ENCODE results near the gene S100A11.

The S100A11 gene

DNA sequence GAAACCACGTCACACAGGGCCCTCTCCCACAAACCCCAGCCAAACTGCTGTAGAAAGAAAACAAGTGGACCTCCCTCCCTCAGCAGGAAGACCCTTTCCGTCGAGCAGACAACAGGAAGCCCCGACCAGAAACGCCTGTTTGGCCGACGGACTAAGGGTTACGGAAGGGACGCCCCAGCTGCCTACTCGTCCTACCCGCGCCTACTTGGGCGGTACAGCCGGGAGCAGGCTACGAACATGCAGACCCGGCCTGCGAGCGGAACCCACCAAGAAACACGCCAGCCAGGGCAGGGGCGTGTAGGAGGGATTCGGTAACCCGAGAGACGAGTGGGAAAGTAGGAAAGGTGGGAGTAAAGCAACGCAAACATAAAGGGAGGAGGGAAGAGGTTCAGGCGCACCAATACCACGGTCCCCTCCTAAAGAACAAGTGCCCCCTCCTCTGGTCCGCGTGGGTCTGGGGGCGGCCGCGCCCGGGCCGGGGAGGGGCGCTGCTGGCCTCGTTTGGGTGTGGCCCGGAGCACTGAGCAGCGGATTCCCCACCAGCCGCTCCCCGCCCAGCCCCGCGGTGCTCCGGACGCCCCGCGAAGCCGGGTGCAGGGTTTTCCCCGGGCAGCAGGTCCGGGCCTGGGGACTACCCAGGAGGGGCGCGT is 43.6 kb downstream of the S100A11 start:
- DNase-seq (ENCODE audit: low read depth in 1 of 2, low spot score in 1 of 2) = peak in 1 of 2 experiments; percentile 23
- no peak overlapping the region for H3K27ac ChIP-seq (replicated peaks)
- H3K4me3 ChIP-seq (replicated peaks; ENCODE audit: insufficient read depth, low read length) = peak overlapping the region; percentile 59
- TF ChIP-seq, protein P1, sequence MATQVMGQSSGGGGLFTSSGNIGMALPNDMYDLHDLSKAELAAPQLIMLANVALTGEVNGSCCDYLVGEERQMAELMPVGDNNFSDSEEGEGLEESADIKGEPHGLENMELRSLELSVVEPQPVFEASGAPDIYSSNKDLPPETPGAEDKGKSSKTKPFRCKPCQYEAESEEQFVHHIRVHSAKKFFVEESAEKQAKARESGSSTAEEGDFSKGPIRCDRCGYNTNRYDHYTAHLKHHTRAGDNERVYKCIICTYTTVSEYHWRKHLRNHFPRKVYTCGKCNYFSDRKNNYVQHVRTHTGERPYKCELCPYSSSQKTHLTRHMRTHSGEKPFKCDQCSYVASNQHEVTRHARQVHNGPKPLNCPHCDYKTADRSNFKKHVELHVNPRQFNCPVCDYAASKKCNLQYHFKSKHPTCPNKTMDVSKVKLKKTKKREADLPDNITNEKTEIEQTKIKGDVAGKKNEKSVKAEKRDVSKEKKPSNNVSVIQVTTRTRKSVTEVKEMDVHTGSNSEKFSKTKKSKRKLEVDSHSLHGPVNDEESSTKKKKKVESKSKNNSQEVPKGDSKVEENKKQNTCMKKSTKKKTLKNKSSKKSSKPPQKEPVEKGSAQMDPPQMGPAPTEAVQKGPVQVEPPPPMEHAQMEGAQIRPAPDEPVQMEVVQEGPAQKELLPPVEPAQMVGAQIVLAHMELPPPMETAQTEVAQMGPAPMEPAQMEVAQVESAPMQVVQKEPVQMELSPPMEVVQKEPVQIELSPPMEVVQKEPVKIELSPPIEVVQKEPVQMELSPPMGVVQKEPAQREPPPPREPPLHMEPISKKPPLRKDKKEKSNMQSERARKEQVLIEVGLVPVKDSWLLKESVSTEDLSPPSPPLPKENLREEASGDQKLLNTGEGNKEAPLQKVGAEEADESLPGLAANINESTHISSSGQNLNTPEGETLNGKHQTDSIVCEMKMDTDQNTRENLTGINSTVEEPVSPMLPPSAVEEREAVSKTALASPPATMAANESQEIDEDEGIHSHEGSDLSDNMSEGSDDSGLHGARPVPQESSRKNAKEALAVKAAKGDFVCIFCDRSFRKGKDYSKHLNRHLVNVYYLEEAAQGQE (IDR thresholded peaks at IDR 0.05; ENCODE audit: insufficient replicate concordance, low read depth) = no peak
- TF ChIP-seq POLR2AphosphoS5 (IDR thresholded peaks at IDR 0.05; ENCODE audit: low read depth) (no peak), SPI1 (IDR thresholded peaks at IDR 0.05; ENCODE audit: borderline replicate concordance, low read depth) (no peak), GABPA (IDR thresholded peaks at IDR 0.05; ENCODE audit: low read depth) (no peak)
- TF ChIP-seq, protein P2, sequence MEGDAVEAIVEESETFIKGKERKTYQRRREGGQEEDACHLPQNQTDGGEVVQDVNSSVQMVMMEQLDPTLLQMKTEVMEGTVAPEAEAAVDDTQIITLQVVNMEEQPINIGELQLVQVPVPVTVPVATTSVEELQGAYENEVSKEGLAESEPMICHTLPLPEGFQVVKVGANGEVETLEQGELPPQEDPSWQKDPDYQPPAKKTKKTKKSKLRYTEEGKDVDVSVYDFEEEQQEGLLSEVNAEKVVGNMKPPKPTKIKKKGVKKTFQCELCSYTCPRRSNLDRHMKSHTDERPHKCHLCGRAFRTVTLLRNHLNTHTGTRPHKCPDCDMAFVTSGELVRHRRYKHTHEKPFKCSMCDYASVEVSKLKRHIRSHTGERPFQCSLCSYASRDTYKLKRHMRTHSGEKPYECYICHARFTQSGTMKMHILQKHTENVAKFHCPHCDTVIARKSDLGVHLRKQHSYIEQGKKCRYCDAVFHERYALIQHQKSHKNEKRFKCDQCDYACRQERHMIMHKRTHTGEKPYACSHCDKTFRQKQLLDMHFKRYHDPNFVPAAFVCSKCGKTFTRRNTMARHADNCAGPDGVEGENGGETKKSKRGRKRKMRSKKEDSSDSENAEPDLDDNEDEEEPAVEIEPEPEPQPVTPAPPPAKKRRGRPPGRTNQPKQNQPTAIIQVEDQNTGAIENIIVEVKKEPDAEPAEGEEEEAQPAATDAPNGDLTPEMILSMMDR (IDR thresholded peaks at IDR 0.05; ENCODE audit: insufficient read depth, low read length) = no peak
- H3K27me3 ChIP-seq (ENCODE audit: insufficient read depth, poor library complexity, severe bottlenecking) = peaks cover 3% of the 10 kb centered on the region

DNA sequence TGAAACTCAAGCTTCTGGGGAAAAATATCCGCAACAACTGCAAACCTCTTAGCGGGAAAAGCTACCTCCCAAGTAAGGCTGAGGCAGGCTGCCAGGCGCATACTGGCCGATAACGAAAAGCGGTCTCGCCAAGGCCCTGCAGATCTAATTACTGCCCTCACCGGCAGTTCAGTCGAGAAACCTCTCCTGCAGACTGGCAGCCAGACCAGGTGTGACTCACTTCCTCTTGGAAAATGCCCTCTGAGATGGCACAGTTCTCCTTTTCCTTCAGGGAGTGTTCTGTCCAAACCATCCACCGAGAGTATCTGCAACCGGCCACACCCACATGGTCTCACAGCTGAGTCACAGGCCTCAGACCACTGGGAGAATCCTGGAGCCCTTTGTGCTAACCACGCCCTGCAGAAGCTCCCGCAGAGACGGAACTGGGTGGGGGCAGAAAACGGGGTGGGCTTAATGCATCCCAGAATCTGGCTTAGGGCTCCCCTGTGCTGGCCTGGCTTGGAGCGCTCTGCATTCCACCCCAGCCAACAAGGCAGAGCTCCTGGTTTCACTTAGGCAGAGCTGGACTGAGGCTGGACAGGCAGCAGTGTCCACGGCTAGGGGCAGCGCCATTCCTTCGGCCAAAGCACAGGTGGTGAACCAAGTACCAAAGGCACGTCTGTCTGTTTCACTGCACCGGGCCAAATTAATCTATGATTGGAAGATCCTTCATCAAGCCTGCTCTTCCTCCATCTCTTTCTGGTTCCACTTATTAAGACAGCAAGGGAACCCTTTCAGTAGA is 44.3 kb downstream of the S100A11 start:
- Histone ChIP-seq H3K4me3 (replicated peaks; ENCODE audit: insufficient read depth, low read length) (peak overlapping the region; percentile 59), H3K27me3 (ENCODE audit: insufficient read depth, poor library complexity, severe bottlenecking) (peaks cover 3% of the 10 kb centered on the region), H3K27ac (replicated peaks) (no peak overlapping the region)
- TF ChIP-seq, protein P1 (IDR thresholded peaks at IDR 0.05; ENCODE audit: insufficient replicate concordance, low read depth) = no peak
- peak; percentile 48; the same call in 1 of the 2 replicates for TF ChIP-seq SPI1 (IDR thresholded peaks at IDR 0.05; ENCODE audit: borderline replicate concordance, low read depth)
- peak; percentile 44 to 70 for DNase-seq (ENCODE audit: low read depth in 1 of 2, low spot score in 1 of 2)

DNA sequence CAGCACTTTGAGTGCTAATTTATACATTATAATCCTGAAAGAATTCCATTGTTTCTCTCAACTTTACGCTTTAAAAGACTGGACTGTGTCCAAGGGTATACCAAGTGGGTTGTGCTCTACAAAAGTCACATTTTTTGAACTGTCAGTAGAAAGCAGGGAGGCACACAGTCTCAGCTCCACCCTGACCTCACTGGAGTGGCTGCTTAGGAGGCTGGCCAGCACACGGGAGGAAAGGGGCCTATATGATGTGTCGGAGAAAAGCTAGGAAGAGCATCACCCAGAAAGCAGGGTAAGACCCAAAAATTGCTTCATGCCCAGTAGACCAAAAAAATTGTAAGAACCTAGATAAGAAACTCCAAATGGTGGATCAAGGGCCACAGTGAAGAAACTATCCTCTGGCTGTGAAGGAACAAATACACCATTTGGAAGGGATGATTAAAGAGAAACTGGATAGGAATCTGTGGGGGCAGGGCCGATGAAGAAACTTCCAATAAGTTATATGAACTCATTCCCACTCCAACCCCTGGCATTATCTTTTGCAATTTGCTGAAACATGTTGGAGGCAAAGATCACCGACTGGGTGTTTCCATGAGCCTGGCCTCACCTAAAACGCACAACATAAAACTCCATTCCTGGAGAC is 45.0 kb downstream of the S100A11 start:
- Histone ChIP-seq H3K27me3 (ENCODE audit: insufficient read depth, poor library complexity, severe bottlenecking) (peaks cover 3% of the 10 kb centered on the region), H3K27ac (replicated peaks) (no peak overlapping the region), H3K4me3 (replicated peaks; ENCODE audit: insufficient read depth, low read length) (no peak overlapping the region)
- no peak for DNase-seq (ENCODE audit: low read depth in 1 of 2, low spot score in 1 of 2)
- TF ChIP-seq, protein P1 (IDR thresholded peaks at IDR 0.05; ENCODE audit: insufficient replicate concordance, low read depth) = no peak
- TF ChIP-seq, protein P2 (IDR thresholded peaks at IDR 0.05; ENCODE audit: insufficient read depth, low read length) = no peak
- TF ChIP-seq SPI1 (IDR thresholded peaks at IDR 0.05; ENCODE audit: borderline replicate concordance, low read depth) (no peak), GABPA (IDR thresholded peaks at IDR 0.05; ENCODE audit: low read depth) (no peak), POLR2AphosphoS5 (IDR thresholded peaks at IDR 0.05; ENCODE audit: low read depth) (no peak)
